HCT116 (cell line): Measurements from ENCODE around the gene GRIN3B. TPM values are rescaled to one million over a fixed set of nuclear protein-coding genes. Genes with fewer than 3 reads are reported as not detected.

Experiments used
- ATAC-seq: fragments of 200-7000 bp; cut with Tn5 transposase; 2 replicates; pipeline ENCODE4 v1.9.1; 2020; ENCODE audit warnings: mild to moderate bottlenecking, moderate library complexity
- BruUV-seq: library from RNA; stranded (reverse); fragments of 400-500 nt; replicated peaks from 2 replicates; lab custom pipeline; 2021; lab: Mats Ljungman, UMichigan
- CTCF ChIA-PET: fragments of 300-600 bp; sonication (Branson Sonifier 250); formaldehyde crosslinking; loops from one replicate; lab custom pipeline; 2021; ENCODE audit warnings: antibody characterized with exemption; lab: Charles Lee
- POLR2A ChIA-PET: fragments of 300-600, 350-600 bp; sonication (Branson Sonifier 250); formaldehyde crosslinking; loops from one replicate; lab custom pipeline; 2021; ENCODE audit warnings: antibody characterized with exemption; lab: Charles Lee
- RAD21 ChIA-PET, 2 experiments: fragments of 300-600 bp; sonication (Branson Sonifier 250); formaldehyde crosslinking; loops; one replicate each; lab custom pipeline; 2023; ENCODE audit warnings: low total read pairs in 2 of 2; ENCODE audit not compliant: uncharacterized antibody in 2 of 2, unreplicated experiment in 2 of 2, low non-redundant PET in 1 of 2; lab: Charles Lee
- DNase-seq: peaks from one replicate; pipeline ENCODE4 v3.0.0-alpha.2; 2010; ENCODE audit warnings: low read depth, low spot score
- H2AFZ ChIP-seq: fragments of 200-600 bp; shearing (Covaris generic), sonication (generic); 2 replicates; pipeline ENCODE4 v1.6.1; 2017; ENCODE audit warnings: low read depth, mixed run types, mixed read lengths, antibody characterized with exemption, low read length; ENCODE audit not compliant: poor library complexity, severe bottlenecking
- H3K27ac ChIP-seq: 2 replicates; pipeline ENCODE4 v1.5.1; 2012; ENCODE audit warnings: low read depth, low read length
- H3K27me3 ChIP-seq: fragments of 200-600 bp; sonication (generic); 2 replicates; pipeline ENCODE4 v1.6.1; 2016; ENCODE audit warnings: mixed run types, low read length, mixed read lengths; ENCODE audit not compliant: insufficient read depth
- H3K36me3 ChIP-seq, 2 experiments: fragments of 200-500 bp in 1 of 2; fragments of 200-600 bp in 1 of 2; sonication (Bioruptor generic) in 1 of 2; sonication (generic) in 1 of 2; 2 replicates each; pipeline versions ENCODE4 v1.5.1 to v1.6.1; 2014 to 2016; ENCODE audit warnings: low read length in 2 of 2, inconsistent platforms in 1 of 2, mixed read lengths in 1 of 2, mixed run types in 1 of 2; ENCODE audit not compliant: insufficient read depth in 2 of 2, control insufficient read depth in 1 of 2
- H3K4me1 ChIP-seq, 2 experiments: fragments of 200-600 bp in 1 of 2; sonication (generic) in 1 of 2; 2 replicates each; pipeline versions ENCODE4 v1.5.1 to v1.6.1; 2012 to 2017; ENCODE audit warnings: low read length in 2 of 2, inconsistent platforms in 1 of 2, mild to moderate bottlenecking in 1 of 2, mixed read lengths in 1 of 2, mixed run types in 1 of 2, moderate library complexity in 1 of 2; ENCODE audit not compliant: insufficient read depth in 2 of 2, control insufficient read depth in 1 of 2
- H3K4me2 ChIP-seq: fragments of 200-600 bp; sonication (generic); 2 replicates; pipeline ENCODE4 v1.6.1; 2017; ENCODE audit warnings: mixed run types, low read length, mixed read lengths
- H3K4me3 ChIP-seq, 2 experiments: fragments of 200-600 bp in 1 of 2; sonication (generic) in 1 of 2; replicated peaks in 1 of 2; 2 replicates each; pipeline ENCODE4 v1.5.1; 2011 to 2016; ENCODE audit warnings: low read length in 2 of 2, control low read depth in 1 of 2, low read depth in 1 of 2, mild to moderate bottlenecking in 1 of 2, mixed read lengths in 1 of 2, mixed run types in 1 of 2
- H3K79me2 ChIP-seq: fragments of 200-600 bp; sonication (generic); 2 replicates; pipeline ENCODE4 v1.6.1; 2017; ENCODE audit warnings: mild to moderate bottlenecking, mixed run types, low read length, moderate library complexity, mixed read lengths; ENCODE audit not compliant: insufficient read depth
- H3K9ac ChIP-seq: fragments of 200-600 bp; sonication (generic); 2 replicates; pipeline ENCODE4 v1.6.1; 2016; ENCODE audit warnings: low read length, mixed read lengths
- H3K9me2 ChIP-seq: fragments of 200-600 bp; sonication (generic), shearing (Covaris generic); 2 replicates; pipeline ENCODE4 v1.6.1; 2017; ENCODE audit warnings: mixed run types, mild to moderate bottlenecking, moderate library complexity; ENCODE audit not compliant: insufficient read depth
- H3K9me3 ChIP-seq, 2 experiments: fragments of 200-500 bp in 1 of 2; fragments of 200-600 bp in 1 of 2; sonication (Bioruptor generic) in 1 of 2; sonication (generic) in 1 of 2; 2 replicates each; pipeline ENCODE4 v1.6.1; 2014 to 2017; ENCODE audit warnings: low read length in 2 of 2, mixed read lengths in 2 of 2, inconsistent platforms in 1 of 2, low read depth in 1 of 2, mild to moderate bottlenecking in 1 of 2, mixed run types in 1 of 2, moderate library complexity in 1 of 2; ENCODE audit not compliant: control insufficient read depth in 1 of 2, insufficient read depth in 1 of 2
- H4K20me1 ChIP-seq: fragments of 200-600 bp; sonication (generic), shearing (Covaris generic); 2 replicates; pipeline ENCODE4 v1.6.1; 2017; ENCODE audit warnings: mixed run types, mild to moderate bottlenecking, moderate library complexity; ENCODE audit not compliant: insufficient read depth
- CBX3 ChIP-seq: IDR thresholded peaks from 2 replicates; pipeline ENCODE4 v1.6.1; 2012; ENCODE audit warnings: low read depth
- CEBPB ChIP-seq: IDR thresholded peaks from 2 replicates; pipeline ENCODE4 v1.6.1; 2012; ENCODE audit warnings: low read depth
- ELF1 ChIP-seq: IDR thresholded peaks from 2 replicates; pipeline ENCODE4 v1.6.1; 2012; ENCODE audit warnings: low read depth, borderline replicate concordance
- EZH2 ChIP-seq: fragments of 200-600 bp; sonication (generic); IDR thresholded peaks from 2 replicates; pipeline ENCODE4 v1.6.1; 2017; ENCODE audit warnings: antibody characterized with exemption, mixed run types
- EZH2phosphoT487 ChIP-seq: fragments of 200-600 bp; IDR thresholded peaks from 2 replicates; pipeline ENCODE4 v1.6.1; 2018; ENCODE audit warnings: antibody characterized with exemption, borderline replicate concordance
- FOSL1 ChIP-seq: IDR thresholded peaks from 2 replicates; pipeline ENCODE4 v1.6.1; 2012; ENCODE audit warnings: low read depth
- JUND ChIP-seq: IDR thresholded peaks from 2 replicates; pipeline ENCODE4 v1.6.1; 2012
- MAX ChIP-seq: IDR thresholded peaks from 2 replicates; pipeline ENCODE4 v1.6.1; 2012
- POLR2A ChIP-seq: IDR thresholded peaks from 2 replicates; pipeline ENCODE4 v1.7.0; 2011; ENCODE audit warnings: borderline replicate concordance; ENCODE audit not compliant: insufficient read depth, insufficient read length; ENCODE audit errors: extremely low read depth
- POLR2AphosphoS5 ChIP-seq: IDR thresholded peaks from 2 replicates; pipeline ENCODE4 v1.6.1; 2011; ENCODE audit warnings: mild to moderate bottlenecking, low read depth, low read length, moderate library complexity
- RAD21 ChIP-seq: IDR thresholded peaks from 2 replicates; pipeline ENCODE4 v1.6.1; 2012; ENCODE audit warnings: low read depth, mild to moderate bottlenecking
- REST ChIP-seq: IDR thresholded peaks from 2 replicates; pipeline ENCODE4 v1.6.1; 2012; ENCODE audit warnings: low read depth
- SP1 ChIP-seq: IDR thresholded peaks from 2 replicates; pipeline ENCODE4 v1.6.1; 2012; ENCODE audit warnings: low read depth
- SRF ChIP-seq: IDR thresholded peaks from 2 replicates; pipeline ENCODE4 v1.6.1; 2012; ENCODE audit warnings: low read depth
- TCF7L2 ChIP-seq: IDR thresholded peaks from 2 replicates; pipeline ENCODE4 v1.7.0; 2011; ENCODE audit warnings: borderline replicate concordance, inconsistent platforms; ENCODE audit not compliant: insufficient read depth, insufficient read length; ENCODE audit errors: extremely low read depth
- YY1 ChIP-seq: IDR thresholded peaks from 2 replicates; pipeline ENCODE4 v1.6.1; 2011; ENCODE audit warnings: low read length, low read depth, moderate library complexity, mild to moderate bottlenecking; ENCODE audit not compliant: insufficient replicate concordance; ENCODE audit errors: extremely low read depth
- ZFX ChIP-seq: fragments of 450-650 bp; IDR thresholded peaks from 2 replicates; pipeline ENCODE4 v1.6.1; 2017
- ZNF274 ChIP-seq: fragments of 200-500 bp; sonication (Bioruptor generic); IDR thresholded peaks from 2 replicates; pipeline ENCODE4 v1.6.1; 2014; ENCODE audit warnings: mild to moderate bottlenecking, low read depth, low read length, inconsistent platforms
- intact Hi-C: fragments of 100-400 bp; cut with micrococcal nuclease; formaldehyde crosslinking; loops from 2 replicates; pipeline ENCODE4 v1.10.0; 2022
- total RNA-seq: library from RNA; stranded (reverse); gene quantifications from one replicate; pipeline ENCODE4 v1.2.1, GENCODE V29; 2021; ENCODE audit not compliant: unreplicated experiment
- TF ChIP-seq, protein P1 (sequence below), 3 experiments: fragments of 200-600 bp in 1 of 3; sonication (generic) in 1 of 3; IDR thresholded peaks in 2 of 3; conservative IDR thresholded peaks in 1 of 3; 2 replicates each; pipeline ENCODE4 v1.5.1; 2012 to 2017; ENCODE audit warnings: low read depth in 2 of 3, low read length in 2 of 3, antibody characterized with exemption in 1 of 3, borderline replicate concordance in 1 of 3, control low read depth in 1 of 3, mild to moderate bottlenecking in 1 of 3, mixed read lengths in 1 of 3, mixed run types in 1 of 3, moderate library complexity in 1 of 3; ENCODE audit not compliant: insufficient read depth in 1 of 3

Gene GRIN3B
- total RNA-seq, 1 experiment from 2014 or later = 0.69 TPM

GRCh38 chr19:1049106-1049505 lies 48.9 kb downstream of the GRIN3B start:
- Histone ChIP-seq H3K36me3 (peaks cover 0 to 19% of the 10 kb centered on the region in 2 experiments; a peak in 1 of 4 replicates), H3K27ac (peak overlapping the region; percentile 29; the same call in 1 of the 2 replicates), H3K9ac (no peak overlapping the region), H3K4me2 (no peak overlapping the region), H2AFZ (no peak overlapping the region), H3K9me2 (no peaks in the 10 kb centered on the region), H3K27me3 (no peaks in the 10 kb centered on the region), H4K20me1 (no peaks in the 10 kb centered on the region), H3K4me1 (peaks cover 11 to 34% of the 10 kb centered on the region in 2 experiments), H3K9me3 (no peaks in the 10 kb centered on the region), H3K4me3 (no peak overlapping the region), H3K79me2 (no peaks in the 10 kb centered on the region)
- intact Hi-C loops = no loop called here
- BruUV-seq = no TSS peak
- RAD21 ChIA-PET = interaction anchor here in 1 of 2 experiments (0.6 kb wide), 1 partner anchor 20 kb away, joined by 3 read pairs; no protein-coding TSS in a partner anchor
- no peak for ATAC-seq
- CTCF ChIA-PET = interaction anchor here (0.7 kb wide), 1 partner anchor 11 kb away, joined by 4 read pairs; no protein-coding TSS in a partner anchor
- POLR2A ChIA-PET = no interaction called here
- DNase-seq = no peak
- no peak for TF ChIP-seq SRF
- TF ChIP-seq JUND = no peak
- no peak for TF ChIP-seq RAD21
- TF ChIP-seq TCF7L2 = no peak
- no peak for TF ChIP-seq ELF1
- TF ChIP-seq POLR2A = no peak
- TF ChIP-seq, protein P1, sequence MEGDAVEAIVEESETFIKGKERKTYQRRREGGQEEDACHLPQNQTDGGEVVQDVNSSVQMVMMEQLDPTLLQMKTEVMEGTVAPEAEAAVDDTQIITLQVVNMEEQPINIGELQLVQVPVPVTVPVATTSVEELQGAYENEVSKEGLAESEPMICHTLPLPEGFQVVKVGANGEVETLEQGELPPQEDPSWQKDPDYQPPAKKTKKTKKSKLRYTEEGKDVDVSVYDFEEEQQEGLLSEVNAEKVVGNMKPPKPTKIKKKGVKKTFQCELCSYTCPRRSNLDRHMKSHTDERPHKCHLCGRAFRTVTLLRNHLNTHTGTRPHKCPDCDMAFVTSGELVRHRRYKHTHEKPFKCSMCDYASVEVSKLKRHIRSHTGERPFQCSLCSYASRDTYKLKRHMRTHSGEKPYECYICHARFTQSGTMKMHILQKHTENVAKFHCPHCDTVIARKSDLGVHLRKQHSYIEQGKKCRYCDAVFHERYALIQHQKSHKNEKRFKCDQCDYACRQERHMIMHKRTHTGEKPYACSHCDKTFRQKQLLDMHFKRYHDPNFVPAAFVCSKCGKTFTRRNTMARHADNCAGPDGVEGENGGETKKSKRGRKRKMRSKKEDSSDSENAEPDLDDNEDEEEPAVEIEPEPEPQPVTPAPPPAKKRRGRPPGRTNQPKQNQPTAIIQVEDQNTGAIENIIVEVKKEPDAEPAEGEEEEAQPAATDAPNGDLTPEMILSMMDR (IDR thresholded peaks at IDR 0.05 in 2 of 3, conservative IDR thresholded peaks at IDR 0.05 in 1 of 3; ENCODE audit: borderline replicate concordance in 1 of 3, insufficient read depth in 1 of 3, low read depth in 2 of 3, low read length in 2 of 3) = no peak
- no peak for TF ChIP-seq CBX3
- no peak for TF ChIP-seq EZH2phosphoT487
- no peak for TF ChIP-seq YY1
- no peak for TF ChIP-seq ZFX
- no peak for TF ChIP-seq CEBPB
- no peak for TF ChIP-seq ZNF274
- no peak for TF ChIP-seq MAX
- no peak for TF ChIP-seq REST
- no peak for TF ChIP-seq POLR2AphosphoS5
- no peak for TF ChIP-seq EZH2
- no peak for TF ChIP-seq SP1
- no peak for TF ChIP-seq FOSL1
